ENCODE results near the gene TBC1D30.

Gene TBC1D30

GRCh38 chr12:64864319-64864718, 39.9 kb downstream of the TBC1D30 start:
- DNase-seq = no peak

DNA sequence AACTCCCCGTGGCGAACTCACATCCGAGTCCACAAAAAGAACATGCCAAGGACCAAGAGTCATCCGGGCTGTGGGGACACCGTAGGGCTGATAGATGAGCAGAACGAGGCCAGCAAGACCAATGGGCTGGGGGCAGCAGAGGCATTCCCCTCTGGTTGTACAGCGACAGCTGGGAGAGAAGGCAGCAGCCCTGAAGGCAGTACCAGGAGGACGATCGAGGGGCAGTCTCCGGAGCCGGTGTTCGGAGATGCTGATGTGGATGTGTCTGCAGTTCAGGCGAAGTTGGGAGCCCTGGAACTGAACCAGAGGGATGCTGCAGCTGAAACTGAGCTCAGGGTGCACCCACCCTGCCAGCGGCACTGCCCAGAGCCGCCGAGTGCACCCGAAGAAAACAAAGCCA, 50.7 kb downstream of the TBC1D30 start:
- DNase-seq = no peak

DNA sequence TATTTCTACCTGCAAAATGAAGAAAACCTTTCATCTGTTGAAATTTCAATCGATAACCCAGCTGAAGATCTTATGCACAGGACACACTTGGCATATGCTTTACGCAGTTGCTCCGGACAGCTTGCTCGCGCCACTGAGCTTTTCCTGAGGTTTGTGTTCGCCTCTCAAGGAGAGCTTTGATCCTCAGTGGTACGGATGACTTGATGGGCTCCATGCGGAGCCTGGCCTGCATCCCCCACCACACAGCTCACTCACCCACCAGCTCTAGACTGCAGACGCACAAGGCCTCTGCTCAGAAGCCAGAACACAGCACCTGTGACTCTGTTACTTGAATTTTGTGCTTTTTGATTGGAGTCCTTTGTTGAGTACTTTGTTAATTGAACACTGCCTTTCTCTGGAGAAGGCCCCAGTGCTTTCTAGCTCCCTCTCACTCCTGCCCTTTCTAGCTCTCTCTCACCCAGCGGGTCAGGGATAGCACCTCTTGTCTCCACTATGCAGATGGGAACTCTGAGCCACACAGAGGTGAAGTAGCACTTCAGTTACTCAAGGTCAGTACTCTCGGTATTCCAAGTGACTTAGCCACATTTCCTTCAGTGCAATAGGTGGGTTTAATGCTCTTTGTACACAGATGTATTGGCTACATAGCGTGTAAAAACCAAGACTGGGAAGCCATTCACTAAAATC, 52.1 kb downstream of the TBC1D30 start:
- no peak for DNase-seq

GRCh38 chr12:64877363-64878004, 53.0 kb downstream of the TBC1D30 start:
- DNase-seq = peak; percentile 49 to 50

GRCh38 chr12:64882687-64883086, 58.2 kb downstream of the TBC1D30 start:
- no peak for DNase-seq

DNA sequence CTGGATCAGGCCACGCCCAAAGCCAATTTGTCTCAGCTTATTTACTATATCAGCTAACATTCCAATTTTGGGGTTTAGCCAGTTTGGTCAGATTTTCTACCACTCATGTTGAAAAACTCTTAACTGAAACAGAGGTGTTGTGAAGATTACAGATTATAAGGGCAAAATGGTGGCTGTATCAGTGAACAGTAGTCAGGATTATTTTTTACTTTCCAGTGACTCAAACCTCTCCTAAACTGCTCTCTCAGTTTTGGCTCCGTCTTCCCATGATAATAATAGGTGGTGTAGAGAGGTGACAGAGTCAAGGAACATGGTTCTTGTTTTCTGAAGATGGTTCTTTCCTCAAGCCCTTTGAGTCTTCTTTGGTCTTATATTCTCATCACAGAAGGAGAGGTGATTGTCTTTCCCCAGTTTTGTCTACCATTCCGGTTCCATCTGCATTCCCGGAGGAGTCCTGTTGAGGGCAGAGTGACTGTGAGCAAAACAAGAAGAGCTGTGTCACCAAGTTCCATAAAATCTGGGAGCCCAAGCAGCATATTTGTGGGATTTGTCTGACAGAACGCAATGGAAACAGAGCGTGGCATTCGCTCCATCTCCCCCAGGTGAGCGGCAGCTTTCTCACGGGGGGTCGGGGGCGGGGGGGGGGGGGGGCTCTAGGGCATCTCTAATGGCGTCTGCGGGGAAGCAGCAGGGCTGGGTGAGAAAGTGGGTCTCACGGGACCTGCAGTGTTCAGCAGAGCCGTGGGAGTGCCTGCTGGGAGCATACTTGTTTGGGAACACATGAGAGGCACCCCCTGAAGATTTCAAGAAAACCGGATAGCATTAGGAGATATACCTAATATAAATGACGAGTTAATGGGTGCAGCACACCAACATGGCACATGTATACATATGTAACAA, 59.1 kb downstream of the TBC1D30 start:
- DNase-seq = no peak

DNA sequence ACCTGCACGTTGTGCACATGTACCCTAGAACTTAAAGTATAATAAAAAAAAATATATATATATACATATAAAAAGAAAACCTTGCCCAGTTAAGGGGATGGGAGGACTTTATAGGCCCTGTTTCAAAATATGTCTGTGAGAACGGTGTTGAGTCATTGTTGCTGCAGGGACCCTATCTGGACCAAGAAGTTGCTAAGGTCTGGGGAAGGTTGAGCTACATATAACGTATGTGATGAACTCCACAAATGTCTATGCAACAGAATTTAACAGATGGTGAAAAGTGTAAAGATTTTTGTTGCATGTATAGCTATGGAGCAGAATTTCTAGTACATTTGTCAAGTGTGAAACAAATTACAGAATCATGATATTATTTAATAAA, 59.7 kb downstream of the TBC1D30 start:
- no peak for DNase-seq

DNA sequence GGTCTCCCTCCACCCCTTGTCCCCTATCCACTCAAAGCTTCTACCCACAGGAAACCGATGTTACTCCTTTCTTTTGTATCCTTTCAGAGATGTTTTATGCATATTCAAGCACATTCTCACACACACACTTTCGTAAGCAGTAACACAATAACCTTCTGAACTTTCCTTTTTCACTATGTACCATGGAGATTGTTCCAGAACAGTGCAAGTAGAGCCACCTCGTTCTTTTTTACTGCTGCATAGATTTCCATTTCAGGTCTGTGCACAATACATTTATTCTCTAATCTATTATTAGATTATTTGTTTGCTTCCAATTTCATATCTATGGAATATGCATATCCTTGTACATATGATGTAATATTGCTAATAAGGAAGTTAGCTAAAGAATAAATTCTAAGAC, 60.3 kb downstream of the TBC1D30 start:
- no peak for DNase-seq

GRCh38 chr12:64889434-64890216, 65.2 kb downstream of the TBC1D30 start:
- no peak for DNase-seq

- DNase-seq = no peak
These were observed 66.5 kb downstream of the TBC1D30 start for GRCh38 chr12:64890873-64891468.

DNA sequence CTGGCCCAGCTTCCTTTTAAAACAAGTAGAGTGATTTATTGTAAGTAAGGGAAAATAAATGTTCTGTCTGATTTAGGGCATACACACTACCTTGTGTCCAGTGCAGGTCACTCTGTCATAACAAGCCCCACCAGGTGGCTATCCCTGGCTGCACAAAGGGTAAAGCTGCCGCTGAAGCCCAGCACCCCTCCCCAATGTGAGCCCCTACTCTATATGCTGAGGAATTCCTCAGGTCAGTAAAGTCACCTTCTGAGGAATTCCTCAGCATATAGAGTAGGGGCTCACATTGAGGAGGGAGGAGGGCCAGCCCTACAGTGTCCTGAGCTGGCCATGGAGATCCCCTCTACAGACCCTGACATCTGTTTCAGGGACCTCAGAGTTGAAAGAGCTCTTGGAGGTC, 67.2 kb downstream of the TBC1D30 start:
- no peak for DNase-seq

GRCh38 chr12:64892561-64892960, 68.1 kb downstream of the TBC1D30 start:
- no peak for DNase-seq

- no peak for DNase-seq
These were observed 69.5 kb downstream of the TBC1D30 start for GRCh38 chr12:64893961-64894360.

GRCh38 chr12:64894827-64895475, 70.5 kb downstream of the TBC1D30 start:
- no peak for DNase-seq

GRCh38 chr12:64895526-64895925, 71.1 kb downstream of the TBC1D30 start:
- DNase-seq = no peak

DNA sequence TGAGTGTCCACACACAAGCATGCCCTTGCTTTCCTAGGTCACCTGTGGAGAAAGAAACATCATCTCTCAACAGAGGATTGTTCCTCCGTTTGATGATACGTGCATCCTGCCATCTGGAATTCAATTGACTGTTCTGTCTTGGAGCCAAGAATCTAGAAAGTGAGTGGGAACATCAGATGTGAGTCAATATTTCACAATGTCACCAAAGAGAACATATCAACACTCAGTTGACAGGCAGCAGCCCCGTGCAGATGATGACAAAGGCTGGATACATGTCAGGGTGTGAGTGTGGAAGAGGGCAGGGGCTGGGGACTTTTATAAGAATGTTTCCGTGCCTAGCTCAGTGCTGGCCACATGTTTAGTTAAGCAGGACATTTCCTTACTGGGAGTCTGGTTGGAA, 76.1 kb downstream of the TBC1D30 start:
- no peak for DNase-seq

DNA sequence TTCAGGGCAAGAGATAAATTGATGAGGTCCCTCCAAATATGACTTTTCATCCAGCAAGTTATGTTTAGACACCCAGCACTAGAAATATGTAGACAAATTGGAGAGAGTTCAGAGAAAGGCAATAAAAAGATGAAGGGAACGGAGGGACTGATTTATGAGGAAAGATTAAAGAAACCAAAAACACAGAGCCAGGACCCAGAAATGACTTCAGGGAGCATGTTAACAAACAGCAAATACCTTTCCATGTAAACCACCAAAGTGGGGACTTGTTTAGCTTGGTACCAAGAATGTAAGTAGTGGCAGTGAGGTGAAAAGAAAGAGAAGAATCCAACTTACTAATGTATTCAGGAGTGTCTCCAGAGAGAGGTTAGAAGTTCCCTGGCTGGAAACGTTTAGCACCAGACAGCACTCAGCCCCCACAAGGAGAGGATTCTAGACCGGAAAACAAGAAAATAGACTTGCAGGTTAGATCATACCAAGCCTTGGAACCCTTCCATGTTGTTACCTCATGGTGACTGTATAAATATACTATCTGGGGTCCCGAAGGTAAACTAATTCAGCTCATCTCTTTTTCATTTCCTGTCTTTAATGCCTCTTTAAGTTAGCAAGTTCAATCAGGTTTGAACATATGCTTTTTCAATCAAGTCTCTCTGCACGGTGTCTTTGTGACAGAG, 79.2 kb downstream of the TBC1D30 start:
- DNase-seq = no peak

- no peak for DNase-seq
These were observed 82.7 kb downstream of the TBC1D30 start for GRCh38 chr12:64907097-64907496.

- DNase-seq = no peak
These were observed 84.7 kb downstream of the TBC1D30 start for GRCh38 chr12:64909124-64909523.

DNA sequence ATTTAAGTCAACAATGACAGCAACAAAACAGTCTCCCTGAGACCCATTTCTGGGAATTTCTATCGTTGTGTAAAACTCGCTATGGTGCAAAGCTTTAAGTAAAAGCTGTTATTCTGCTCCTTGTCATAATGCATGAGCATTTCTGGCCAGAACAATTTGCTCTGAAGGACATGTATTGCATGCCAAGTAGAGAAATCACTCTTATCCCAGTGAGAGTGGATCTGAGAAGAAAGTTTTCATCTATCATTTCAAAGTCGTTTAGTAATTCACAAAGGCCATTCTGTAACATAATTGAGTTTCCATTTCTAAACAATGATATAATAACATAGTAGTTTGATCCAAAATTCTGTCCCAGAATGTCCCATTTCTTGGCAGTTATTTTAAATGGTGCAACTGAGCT, 86.6 kb downstream of the TBC1D30 start:
- DNase-seq = no peak

DNA sequence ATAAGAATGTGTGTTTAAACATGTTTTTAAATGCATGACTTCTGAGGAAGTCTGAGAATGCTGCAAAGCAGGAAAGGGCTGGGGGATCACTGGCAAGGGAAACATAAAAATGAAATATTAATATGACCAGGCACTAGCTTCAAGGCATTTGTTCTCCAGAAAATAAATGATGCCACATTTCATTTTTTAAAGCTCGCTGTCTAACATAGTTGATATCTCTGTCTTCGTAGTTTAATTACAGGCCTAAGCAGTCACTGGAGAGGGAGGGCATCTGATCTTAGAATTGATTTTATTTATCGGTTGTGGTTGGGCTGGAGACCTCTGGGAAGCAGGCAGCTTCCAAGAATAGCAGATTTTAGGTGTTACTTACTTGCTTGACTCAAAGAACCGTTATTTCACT, 87.5 kb downstream of the TBC1D30 start:
- DNase-seq = no peak
